CD4-positive, alpha-beta memory T cell (primary cell): ENCODE results near the gene KRTAP10-4. TPM values are rescaled to one million over a fixed set of nuclear protein-coding genes. Genes with fewer than 3 reads are reported as not detected.
A peak's percentile ranks its signal among the peaks of the same experiment; 100 is the strongest.
"Not testable (repeated sequence)": the region's sequence is repeated elsewhere in the genome, so short reads cannot be mapped to it uniquely, and the experiment has no call there.

Experiments
- CTCF ChIA-PET: fragments of 350-600 bp; sonication (Branson Sonifier 250); formaldehyde crosslinking; loops from one replicate; lab custom pipeline; 2021; ENCODE audit warnings: inconsistent platforms; ENCODE audit not compliant: partially characterized antibody; lab: Charles Lee
- POLR2A ChIA-PET: fragments of 350-600 bp; sonication (Branson Sonifier 250); formaldehyde crosslinking; loops from one replicate; lab custom pipeline; 2021; ENCODE audit not compliant: partially characterized antibody; lab: Charles Lee
- DNase-seq, 5 donors: peaks; one replicate each; pipeline versions ENCODE4 v3.0.0 to v3.0.0-alpha.2; 2020 to 2022; ENCODE audit warnings: mixed read lengths in 1 of 5
- H3K27ac ChIP-seq: one replicate; pipeline ENCODE4 v1.7.0; 2013; ENCODE audit warnings: low read depth, low read length
- H3K27me3 ChIP-seq: 2 replicates; pipeline ENCODE4 v1.7.0; 2013; ENCODE audit warnings: mild to moderate bottlenecking, low read length, moderate library complexity; ENCODE audit not compliant: insufficient read depth
- H3K36me3 ChIP-seq: 2 replicates; pipeline ENCODE4 v1.7.0; 2013; ENCODE audit warnings: mild to moderate bottlenecking, low read length, moderate library complexity; ENCODE audit not compliant: insufficient read depth
- H3K4me1 ChIP-seq: 2 replicates; pipeline ENCODE4 v1.7.0; 2013; ENCODE audit warnings: mild to moderate bottlenecking, low read length, moderate library complexity; ENCODE audit not compliant: insufficient read depth
- H3K4me3 ChIP-seq, 2 donors: one replicate each; pipeline ENCODE4 v1.7.0; 2013; ENCODE audit warnings: low read length in 2 of 2, mild to moderate bottlenecking in 1 of 2
- H3K9me3 ChIP-seq, 2 donors: one replicate each; pipeline ENCODE4 v1.7.0; 2013; ENCODE audit warnings: low read length in 2 of 2, control low read depth in 1 of 2; ENCODE audit not compliant: control insufficient read depth in 1 of 2
- H3K27ac Mint-ChIP-seq, 7 donors: one replicate each; pipeline ENCODE4 v1.8.0; 2020 to 2021; ENCODE audit warnings: mixed read lengths in 7 of 7, mild to moderate bottlenecking in 6 of 7, inconsistent platforms in 3 of 7, moderate library complexity in 3 of 7
- H3K27me3 Mint-ChIP-seq, 2 donors: one replicate each; pipeline ENCODE4 v1.8.0; 2020 to 2021; ENCODE audit warnings: mixed read lengths in 2 of 2
- H3K36me3 Mint-ChIP-seq, 2 donors: one replicate each; pipeline ENCODE4 v1.8.0; 2020 to 2021; ENCODE audit warnings: mixed read lengths in 2 of 2, inconsistent platforms in 1 of 2, mild to moderate bottlenecking in 1 of 2
- H3K4me1 Mint-ChIP-seq, 4 donors: one replicate each; pipeline ENCODE4 v1.8.0; 2020 to 2021; ENCODE audit warnings: mixed read lengths in 4 of 4, mild to moderate bottlenecking in 1 of 4
- H3K4me3 Mint-ChIP-seq, 8 donors: one replicate each; pipeline ENCODE4 v1.8.0; 2020 to 2021; ENCODE audit warnings: mixed read lengths in 8 of 8, mild to moderate bottlenecking in 7 of 8, moderate library complexity in 6 of 8, inconsistent platforms in 3 of 8
- H3K9me3 Mint-ChIP-seq, 8 donors: one replicate each; pipeline ENCODE4 v1.8.0; 2020 to 2021; ENCODE audit warnings: mixed read lengths in 8 of 8, mild to moderate bottlenecking in 5 of 8, inconsistent platforms in 3 of 8, moderate library complexity in 1 of 8
- intact Hi-C: fragments of 100-400 bp; cut with micrococcal nuclease; formaldehyde crosslinking; loops from one replicate; pipeline ENCODE4 v1.15.1; 2023
- polyA plus RNA-seq, 2 donors: library from polyadenylated mRNA; unstranded; fragments of 300-500 nt; fragmentation: Illumina TruSeq; gene quantifications; one replicate each; pipeline ENCODE4 v1.2.3, GENCODE V29; 2021
- total RNA-seq, 2 experiments: library from RNA; stranded (reverse); gene quantifications; one replicate each; pipeline ENCODE4 v1.2.3, GENCODE V29; 2021

The KRTAP10-4 gene
- total and polyA plus RNA-seq, 4 experiments from 2014 or later, result not detected

GRCh38 chr21:44601091-44601490 is 27.6 kb downstream of the KRTAP10-4 start:
- H3K27ac Mint-ChIP-seq, result peak overlapping the region in 1 of 7 donors; percentile 52
- H3K4me1 ChIP-seq, H3K4me3 Mint-ChIP-seq, H3K36me3 ChIP-seq, POLR2A ChIA-PET, DNase-seq, H3K9me3 ChIP-seq, CTCF ChIA-PET, H3K27ac ChIP-seq, intact Hi-C loops, H3K4me1 Mint-ChIP-seq, H3K36me3 Mint-ChIP-seq, H3K27me3 ChIP-seq, H3K4me3 ChIP-seq: not testable (repeated sequence)
- peaks cover 1 to 12% (median 6%) of the 10 kb centered on the region in 8 donors for H3K9me3 Mint-ChIP-seq
- H3K27me3 Mint-ChIP-seq, result peaks cover 13 to 17% of the 10 kb centered on the region in 2 donors

- ChIA-PET CTCF (no interaction called here), POLR2A (no interaction called here)
- Histone ChIP-seq H3K36me3 (no peaks in the 10 kb centered on the region), H3K9me3 (no peaks in the 10 kb centered on the region), H3K4me3 (no peak overlapping the region), H3K27me3 (no peaks in the 10 kb centered on the region), H3K4me1 (no peaks in the 10 kb centered on the region), H3K27ac (no peak overlapping the region)
- peaks cover 16 to 17% of the 10 kb centered on the region in 2 donors for H3K27me3 Mint-ChIP-seq
- no peak for DNase-seq
- no peaks in the 10 kb centered on the region for H3K36me3 Mint-ChIP-seq
- peaks cover 0 to 2% (median 0%) of the 10 kb centered on the region in 4 donors for H3K4me1 Mint-ChIP-seq
- peaks cover 3 to 12% (median 7%) of the 10 kb centered on the region in 8 donors for H3K9me3 Mint-ChIP-seq
- no peak overlapping the region for H3K4me3 Mint-ChIP-seq
- H3K27ac Mint-ChIP-seq, result peak overlapping the region in 2 of 7 donors; percentile 35 to 52
- intact Hi-C loops, result no loop called here
These were observed 28.3 kb downstream of the KRTAP10-4 start for GRCh38 chr21:44601596-44602462.

DNA sequence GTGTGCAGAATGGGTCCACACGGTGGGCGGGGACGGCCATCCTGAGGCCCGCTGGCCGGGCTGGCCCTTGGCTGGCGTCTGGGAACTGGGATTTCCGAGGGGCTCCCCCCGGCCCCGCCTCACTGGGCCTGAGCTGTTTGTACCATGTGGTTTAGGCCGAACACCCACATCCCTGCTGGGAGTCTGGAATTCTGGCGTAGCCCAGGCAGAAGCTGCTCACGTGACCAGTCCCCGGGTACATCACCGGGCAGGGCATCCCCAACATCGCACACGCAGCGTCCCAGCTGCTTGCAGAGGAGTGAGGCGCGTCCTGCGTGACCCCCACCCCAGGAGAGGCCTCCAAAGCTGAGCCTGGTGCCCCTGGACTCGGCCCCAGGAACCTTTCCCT is 28.9 kb downstream of the KRTAP10-4 start:
- peaks cover 0 to 2% (median 0%) of the 10 kb centered on the region in 4 donors for H3K4me1 Mint-ChIP-seq
- H3K36me3 Mint-ChIP-seq, result no peaks in the 10 kb centered on the region
- Histone ChIP-seq H3K4me3 (no peak overlapping the region), H3K36me3 (no peaks in the 10 kb centered on the region), H3K9me3 (no peaks in the 10 kb centered on the region), H3K27ac (no peak overlapping the region), H3K4me1 (no peaks in the 10 kb centered on the region), H3K27me3 (no peaks in the 10 kb centered on the region)
- intact Hi-C loops, result no loop called here
- no peak overlapping the region for H3K27ac Mint-ChIP-seq
- H3K9me3 Mint-ChIP-seq, result peaks cover 3 to 12% (median 7%) of the 10 kb centered on the region in 8 donors
- CTCF ChIA-PET, result no interaction called here
- no peak overlapping the region for H3K4me3 Mint-ChIP-seq
- POLR2A ChIA-PET, result no interaction called here
- H3K27me3 Mint-ChIP-seq, result peaks cover 16 to 17% of the 10 kb centered on the region in 2 donors
- DNase-seq, result no peak

- Histone ChIP-seq H3K36me3 (no peaks in the 10 kb centered on the region), H3K4me1 (no peaks in the 10 kb centered on the region), H3K27me3 (no peaks in the 10 kb centered on the region), H3K27ac (no peak overlapping the region), H3K4me3 (no peak overlapping the region), H3K9me3 (no peaks in the 10 kb centered on the region)
- H3K4me3 Mint-ChIP-seq, result no peak overlapping the region
- CTCF ChIA-PET, result no interaction called here
- POLR2A ChIA-PET, result no interaction called here
- H3K9me3 Mint-ChIP-seq, result peaks cover 3 to 13% (median 7%) of the 10 kb centered on the region in 8 donors
- H3K36me3 Mint-ChIP-seq, result no peaks in the 10 kb centered on the region
- intact Hi-C loops, result no loop called here
- no peak for DNase-seq
- H3K27me3 Mint-ChIP-seq, result peaks cover 15 to 16% of the 10 kb centered on the region in 2 donors
- peaks cover 0 to 2% (median 0%) of the 10 kb centered on the region in 4 donors for H3K4me1 Mint-ChIP-seq
- H3K27ac Mint-ChIP-seq, result peak overlapping the region in 1 of 7 donors; percentile 63
These were observed 29.8 kb downstream of the KRTAP10-4 start for GRCh38 chr21:44603109-44603875.

- intact Hi-C loops, result no loop called here
- DNase-seq, result no peak
- POLR2A ChIA-PET, result no interaction called here
- H3K4me3 Mint-ChIP-seq, result no peak overlapping the region
- peaks cover 10 to 14% of the 10 kb centered on the region in 2 donors for H3K27me3 Mint-ChIP-seq
- Histone ChIP-seq H3K4me3 (no peak overlapping the region), H3K4me1 (no peaks in the 10 kb centered on the region), H3K27me3 (no peaks in the 10 kb centered on the region), H3K27ac (no peak overlapping the region), H3K36me3 (no peaks in the 10 kb centered on the region), H3K9me3 (no peaks in the 10 kb centered on the region)
- H3K4me1 Mint-ChIP-seq, result peaks cover 0 to 2% (median 0%) of the 10 kb centered on the region in 4 donors
- peaks cover 3 to 10% (median 5%) of the 10 kb centered on the region in 8 donors for H3K9me3 Mint-ChIP-seq
- peaks cover 2 to 3% of the 10 kb centered on the region in 2 donors for H3K36me3 Mint-ChIP-seq
- peak overlapping the region in 1 of 7 donors; percentile 63 for H3K27ac Mint-ChIP-seq
- CTCF ChIA-PET, result no interaction called here
These were observed 30.4 kb downstream of the KRTAP10-4 start for GRCh38 chr21:44603911-44604310.

GRCh38 chr21:44606495-44606894 is 33.0 kb downstream of the KRTAP10-4 start:
- Mint-ChIP-seq H3K27ac (no peak overlapping the region), H3K4me3 (no peak overlapping the region), H3K4me1 (peaks cover 0 to 2% (median 0%) of the 10 kb centered on the region in 4 donors), H3K9me3 (peaks cover 3 to 30% (median 27%) of the 10 kb centered on the region in 8 donors), H3K27me3 (peaks cover 8 to 13% of the 10 kb centered on the region in 2 donors), H3K36me3 (peaks cover 5 to 8% of the 10 kb centered on the region in 2 donors)
- no peak for DNase-seq
- POLR2A ChIA-PET, result no interaction called here
- CTCF ChIA-PET, result no interaction called here
- no peaks in the 10 kb centered on the region for H3K27me3 ChIP-seq
- H3K9me3 ChIP-seq, result no peaks in the 10 kb centered on the region
- no peaks in the 10 kb centered on the region for H3K36me3 ChIP-seq
- H3K4me3 ChIP-seq, result no peak overlapping the region
- H3K27ac ChIP-seq, result no peak overlapping the region
- no peaks in the 10 kb centered on the region for H3K4me1 ChIP-seq
- intact Hi-C loops, result no loop called here

- CTCF ChIA-PET, result no interaction called here
- peaks cover 3 to 38% (median 28%) of the 10 kb centered on the region in 8 donors for H3K9me3 Mint-ChIP-seq
These were observed 35.7 kb downstream of the KRTAP10-4 start for GRCh38 chr21:44609193-44609592.

More at GRCh38 chr21:44609193-44609592, 35.7 kb downstream of the KRTAP10-4 start:
- Mint-ChIP-seq H3K27ac (no peak overlapping the region), H3K36me3 (peaks cover 5 to 8% of the 10 kb centered on the region in 2 donors), H3K27me3 (peaks cover 6 to 8% of the 10 kb centered on the region in 2 donors), H3K4me3 (no peak overlapping the region), H3K4me1 (peaks cover 0 to 2% (median under 1%) of the 10 kb centered on the region in 4 donors)
- H3K36me3 ChIP-seq, result no peaks in the 10 kb centered on the region
- no peaks in the 10 kb centered on the region for H3K9me3 ChIP-seq
- H3K4me3 ChIP-seq, result no peak overlapping the region
- no peak for DNase-seq
- H3K4me1 ChIP-seq, result no peaks in the 10 kb centered on the region
- intact Hi-C loops, result no loop called here
- POLR2A ChIA-PET, result no interaction called here
- no peaks in the 10 kb centered on the region for H3K27me3 ChIP-seq
- no peak overlapping the region for H3K27ac ChIP-seq
